ENCODE data around the gene HOXD10.

GRCh38 chr2:176127774-176128072, 11.1 kb downstream of the HOXD10 start:
- no peak for TF ChIP-seq ZFX (IDR thresholded peaks at IDR 0.05)
- no peak for TF ChIP-seq CTCF (conservative IDR thresholded peaks at IDR 0.05)
